GM23248 (cell line): ENCODE data around the gene MAML3.

ENCODE experiments used
- EZH2 ChIP-seq: fragments of 200-600 bp; sonication (generic); IDR thresholded peaks from 2 replicates; pipeline ENCODE4 v1.6.1; 2018; ENCODE audit warnings: antibody characterized with exemption, mild to moderate bottlenecking; ENCODE audit not compliant: insufficient read depth, poor library complexity, severe bottlenecking
- EZH2phosphoT487 ChIP-seq: fragments of 200-600 bp; sonication (generic); IDR thresholded peaks from 2 replicates; pipeline ENCODE4 v1.6.1; 2018; ENCODE audit warnings: antibody characterized with exemption, moderate library complexity, mild to moderate bottlenecking, low read depth; ENCODE audit not compliant: insufficient read depth

GRCh38 chr4:139686988-139687387 lies 467.0 kb downstream of the MAML3 start:
- TF ChIP-seq EZH2 (no peak), EZH2phosphoT487 (no peak)
